ENCODE measurements around the gene TNFRSF8.

Gene TNFRSF8

DNA sequence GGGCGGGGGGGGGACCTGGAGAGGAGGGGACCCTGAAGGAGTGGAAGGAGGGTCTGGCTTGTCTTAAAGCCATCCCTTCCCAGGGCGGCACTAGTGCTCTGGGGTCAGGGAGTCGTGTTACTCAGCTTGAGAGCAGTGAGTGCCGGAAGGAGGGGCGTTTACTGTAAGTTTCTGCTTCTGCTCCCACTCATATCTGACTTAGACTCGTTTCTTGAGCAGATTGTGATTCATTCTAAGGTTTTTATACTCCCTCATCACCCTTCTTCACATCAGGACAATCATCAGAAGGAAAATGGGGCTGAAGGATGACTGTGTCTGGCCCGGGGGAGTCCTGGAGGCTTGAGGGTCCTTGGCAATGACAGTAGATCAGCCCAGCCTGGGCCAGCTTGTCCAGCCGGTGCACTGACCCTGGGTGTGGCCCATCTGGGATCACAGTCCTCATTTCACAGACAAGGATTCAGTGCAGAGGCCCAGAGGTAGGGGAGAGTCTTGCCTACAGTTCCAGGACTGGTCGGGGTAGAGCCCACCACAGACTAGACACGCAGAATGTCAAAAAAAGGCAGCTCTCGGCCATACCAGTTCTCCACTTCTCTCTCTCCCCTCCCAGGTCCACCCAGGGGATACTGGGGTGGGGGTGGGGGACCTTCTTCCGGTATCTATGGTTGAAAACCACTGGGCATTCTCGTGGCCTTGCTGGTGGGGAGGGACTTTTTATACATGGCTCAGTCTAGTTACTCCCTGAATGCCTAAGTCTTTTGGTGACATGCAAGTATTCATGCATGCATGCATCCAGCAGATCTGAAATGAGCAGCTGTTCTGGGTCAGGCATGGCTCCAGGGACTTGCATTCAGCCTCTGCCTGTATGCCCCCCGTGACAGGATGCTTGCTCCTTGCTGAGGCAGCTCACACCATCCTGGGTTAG is 5.1 kb downstream of the TNFRSF8 start:
- ATAC-seq (ENCODE audit: low read depth) (peak; percentile 45; the same call in 2 of the 3 replicates), DNase-seq (ENCODE audit: low spot score) (no peak)
- H3K27ac ChIP-seq (ENCODE audit: poor library complexity, severe bottlenecking) = no peak overlapping the region
- no peak overlapping the region for H3K4me3 ChIP-seq (ENCODE audit: severe bottlenecking)
- H3K36me3 ChIP-seq (ENCODE audit: low read depth) = no peaks in the 10 kb centered on the region
- no peaks in the 10 kb centered on the region for H3K9me3 ChIP-seq (ENCODE audit: severe bottlenecking)
- no peaks in the 10 kb centered on the region for H3K4me1 ChIP-seq (ENCODE audit: insufficient read depth, poor library complexity, severe bottlenecking)
- TF ChIP-seq, protein P1, sequence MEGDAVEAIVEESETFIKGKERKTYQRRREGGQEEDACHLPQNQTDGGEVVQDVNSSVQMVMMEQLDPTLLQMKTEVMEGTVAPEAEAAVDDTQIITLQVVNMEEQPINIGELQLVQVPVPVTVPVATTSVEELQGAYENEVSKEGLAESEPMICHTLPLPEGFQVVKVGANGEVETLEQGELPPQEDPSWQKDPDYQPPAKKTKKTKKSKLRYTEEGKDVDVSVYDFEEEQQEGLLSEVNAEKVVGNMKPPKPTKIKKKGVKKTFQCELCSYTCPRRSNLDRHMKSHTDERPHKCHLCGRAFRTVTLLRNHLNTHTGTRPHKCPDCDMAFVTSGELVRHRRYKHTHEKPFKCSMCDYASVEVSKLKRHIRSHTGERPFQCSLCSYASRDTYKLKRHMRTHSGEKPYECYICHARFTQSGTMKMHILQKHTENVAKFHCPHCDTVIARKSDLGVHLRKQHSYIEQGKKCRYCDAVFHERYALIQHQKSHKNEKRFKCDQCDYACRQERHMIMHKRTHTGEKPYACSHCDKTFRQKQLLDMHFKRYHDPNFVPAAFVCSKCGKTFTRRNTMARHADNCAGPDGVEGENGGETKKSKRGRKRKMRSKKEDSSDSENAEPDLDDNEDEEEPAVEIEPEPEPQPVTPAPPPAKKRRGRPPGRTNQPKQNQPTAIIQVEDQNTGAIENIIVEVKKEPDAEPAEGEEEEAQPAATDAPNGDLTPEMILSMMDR (IDR thresholded peaks at IDR 0.05; ENCODE audit: poor library complexity, severe bottlenecking) = no peak
- H3K27me3 ChIP-seq (ENCODE audit: insufficient read depth, poor library complexity, severe bottlenecking) = peaks cover 24% of the 10 kb centered on the region

DNA sequence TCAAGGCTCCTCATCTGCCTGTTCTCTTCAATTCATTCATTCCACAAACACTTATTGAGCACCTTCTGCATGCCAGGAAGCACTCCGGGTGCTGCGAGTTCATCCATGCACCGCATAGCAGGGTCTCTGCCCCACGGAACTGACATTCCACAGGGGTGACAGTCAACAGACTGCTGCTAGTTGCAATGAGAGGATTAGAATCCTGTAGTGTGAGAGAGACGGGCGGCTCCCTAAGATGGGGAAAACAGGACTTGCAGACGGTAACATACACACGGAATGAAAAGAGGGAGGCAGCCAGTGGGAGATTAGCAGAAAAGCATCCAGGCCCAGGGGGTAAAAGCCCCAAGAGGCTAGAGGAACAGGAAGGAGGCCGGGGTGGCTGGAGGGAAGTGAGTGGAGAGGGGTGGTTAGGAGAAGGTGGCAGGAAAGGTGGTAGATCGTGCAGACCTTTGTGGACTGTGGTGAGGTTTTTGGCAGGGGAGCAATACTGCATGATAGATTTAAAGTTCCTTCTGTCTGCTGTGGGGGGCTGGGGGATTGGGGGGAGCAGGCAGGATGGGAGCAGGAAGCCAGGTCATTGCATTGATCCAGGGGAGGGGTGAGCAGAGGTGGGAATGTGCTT is 6.6 kb downstream of the TNFRSF8 start:
- no peak for ATAC-seq (ENCODE audit: low read depth)
- Histone ChIP-seq H3K4me3 (ENCODE audit: severe bottlenecking) (no peak overlapping the region), H3K9me3 (ENCODE audit: severe bottlenecking) (no peaks in the 10 kb centered on the region), H3K27ac (ENCODE audit: poor library complexity, severe bottlenecking) (no peak overlapping the region), H3K27me3 (ENCODE audit: insufficient read depth, poor library complexity, severe bottlenecking) (peaks cover 8% of the 10 kb centered on the region), H3K4me1 (ENCODE audit: insufficient read depth, poor library complexity, severe bottlenecking) (no peaks in the 10 kb centered on the region), H3K36me3 (ENCODE audit: low read depth) (no peaks in the 10 kb centered on the region)
- TF ChIP-seq, protein P1 (IDR thresholded peaks at IDR 0.05; ENCODE audit: poor library complexity, severe bottlenecking) = no peak
- DNase-seq (ENCODE audit: low spot score) = no peak

DNA sequence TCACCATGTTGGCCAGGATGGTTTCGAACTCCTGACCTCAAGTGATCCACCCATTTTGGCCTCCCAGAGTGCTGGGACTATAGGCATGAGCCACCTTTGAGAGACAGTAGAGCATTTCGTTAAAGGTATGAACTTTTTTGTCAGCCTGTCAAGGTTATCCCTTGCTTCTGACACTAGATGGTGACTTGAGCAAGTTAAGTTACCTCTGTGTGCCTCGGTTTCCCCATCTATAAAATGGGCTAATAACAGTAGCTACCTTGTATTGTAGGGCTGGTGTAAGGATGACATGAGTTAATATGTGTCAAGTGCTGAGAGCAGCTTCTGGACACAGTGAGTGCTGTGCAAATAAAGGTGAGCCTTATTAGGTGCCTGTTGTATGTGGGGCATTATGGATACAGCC is 8.8 kb downstream of the TNFRSF8 start:
- TF ChIP-seq, protein P1 (IDR thresholded peaks at IDR 0.05; ENCODE audit: poor library complexity, severe bottlenecking) = no peak
- no peaks in the 10 kb centered on the region for H3K4me1 ChIP-seq (ENCODE audit: insufficient read depth, poor library complexity, severe bottlenecking)
- no peaks in the 10 kb centered on the region for H3K36me3 ChIP-seq (ENCODE audit: low read depth)
- ATAC-seq (ENCODE audit: low read depth) (no peak), DNase-seq (ENCODE audit: low spot score) (no peak)
- peaks cover 2% of the 10 kb centered on the region for H3K9me3 ChIP-seq (ENCODE audit: severe bottlenecking)
- no peak overlapping the region for H3K27ac ChIP-seq (ENCODE audit: poor library complexity, severe bottlenecking)
- H3K4me3 ChIP-seq (ENCODE audit: severe bottlenecking) = no peak overlapping the region
- no peaks in the 10 kb centered on the region for H3K27me3 ChIP-seq (ENCODE audit: insufficient read depth, poor library complexity, severe bottlenecking)

DNA sequence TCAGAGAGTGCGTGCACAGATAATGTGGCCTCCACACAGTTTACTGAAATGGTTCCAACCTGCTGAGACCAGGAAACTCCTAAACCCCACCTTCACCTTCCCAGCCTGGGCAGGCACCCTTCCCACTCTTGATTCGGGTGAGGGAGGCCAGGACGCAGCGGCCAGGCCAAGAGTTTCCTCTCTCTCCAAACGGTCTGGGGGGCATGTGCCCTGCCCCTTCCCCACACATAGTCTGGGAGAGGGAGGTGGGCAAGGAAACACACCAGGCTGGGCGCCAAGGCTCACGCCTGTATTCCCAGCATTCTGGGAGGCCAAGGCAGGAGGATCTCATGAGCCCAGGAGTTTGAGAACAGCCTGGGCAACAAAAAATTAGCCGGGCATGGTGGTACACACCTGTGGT is 9.6 kb downstream of the TNFRSF8 start:
- no peak overlapping the region for H3K4me3 ChIP-seq (ENCODE audit: severe bottlenecking)
- H3K27ac ChIP-seq (ENCODE audit: poor library complexity, severe bottlenecking) = no peak overlapping the region

More for the DNA sequence above, 9.6 kb downstream of the TNFRSF8 start:
- Histone ChIP-seq H3K4me1 (ENCODE audit: insufficient read depth, poor library complexity, severe bottlenecking) (no peaks in the 10 kb centered on the region), H3K9me3 (ENCODE audit: severe bottlenecking) (peaks cover 2% of the 10 kb centered on the region), H3K36me3 (ENCODE audit: low read depth) (no peaks in the 10 kb centered on the region), H3K27me3 (ENCODE audit: insufficient read depth, poor library complexity, severe bottlenecking) (no peaks in the 10 kb centered on the region)
- DNase-seq (ENCODE audit: low spot score) (no peak), ATAC-seq (ENCODE audit: low read depth) (no peak)
- TF ChIP-seq, protein P1 (IDR thresholded peaks at IDR 0.05; ENCODE audit: poor library complexity, severe bottlenecking) = no peak

Measured in RWPE2 (cell line).